Breast epithelium (tissue), 4 donors: ENCODE data around the gene UGT2A1. TPM values are rescaled to one million over a fixed set of nuclear protein-coding genes. Genes with fewer than 3 reads are reported as not detected.
A peak's percentile ranks its signal among the peaks of the same experiment; 100 is the strongest.

Source experiments
- DNase-seq, 2 donors: peaks; one replicate each; pipeline ENCODE4 v3.0.0-alpha.2; 2019; ENCODE audit warnings: low spot score in 2 of 2
- H3K27ac ChIP-seq, 2 donors: fragments of 200-600 bp; sonication (generic) in 1 of 2; one replicate each; pipeline ENCODE4 v1.5.1; 2016 to 2019; ENCODE audit warnings: mild to moderate bottlenecking in 1 of 2
- H3K27me3 ChIP-seq, 2 donors: fragments of 200-600 bp; sonication (generic) in 1 of 2; one replicate each; pipeline versions ENCODE4 v1.5.1 to v1.6.0; 2017 to 2019; ENCODE audit warnings: control low read depth in 1 of 2, mild to moderate bottlenecking in 1 of 2
- H3K36me3 ChIP-seq: fragments of 200-600 bp; one replicate; pipeline ENCODE4 v1.5.1; 2019
- H3K4me1 ChIP-seq, 2 donors: fragments of 200-600 bp; sonication (generic); one replicate each; pipeline ENCODE4 v1.5.1; 2016 to 2019; ENCODE audit warnings: control low read depth in 1 of 2
- H3K4me3 ChIP-seq, 3 donors: fragments of 200-600 bp; sonication (generic); 1 replicate in 2 of 3; 2 replicates in 1 of 3; pipeline ENCODE4 v1.5.1; 2016 to 2019; ENCODE audit warnings: mild to moderate bottlenecking in 3 of 3, moderate library complexity in 2 of 3
- H3K9me3 ChIP-seq, 2 donors: fragments of 200-600 bp; sonication (generic) in 1 of 2; one replicate each; pipeline ENCODE4 v1.5.1; 2016 to 2019; ENCODE audit warnings: control low read depth in 1 of 2
- CTCF ChIP-seq, 3 donors: fragments of 450-650 bp; IDR thresholded peaks; one replicate each; pipeline ENCODE4 v1.5.1; 2016 to 2017; ENCODE audit warnings: antibody characterized with exemption in 3 of 3, mild to moderate bottlenecking in 3 of 3, moderate library complexity in 3 of 3
- POLR2A ChIP-seq: fragments of 450-650 bp; IDR thresholded peaks from one replicate; pipeline ENCODE4 v1.6.1; 2016; ENCODE audit warnings: antibody characterized with exemption, mild to moderate bottlenecking, moderate library complexity
- POLR2AphosphoS5 ChIP-seq, 3 donors: sonication (generic); formaldehyde crosslinking; IDR thresholded peaks; one replicate each; pipeline ENCODE4 v1.6.1; 2017; ENCODE audit warnings: antibody characterized with exemption in 3 of 3
- intact Hi-C: fragments of 100-400 bp; cut with DNase I; formaldehyde crosslinking; loops from one replicate; pipeline ENCODE4 v1.15.1; 2023; ENCODE audit warnings: low total_unique reads
- total RNA-seq, 3 donors: library from RNA; depleted of rRNA; stranded (reverse); fragments of >200 nt; gene quantifications; one replicate each; pipeline ENCODE4 v1.1.0, GENCODE V29; 2016

Gene UGT2A1
- not detected for total RNA-seq

GRCh38 chr4:69653147-69653546 lies at the start of gene UGT2A1:
UGT2A1 (minus strand) TSS chr4:69653247; CDS start chr4:69647644, 5,603 bp downstream.
- Histone ChIP-seq H3K9me3 (no peaks in the 10 kb centered on the region), H3K4me1 (no peaks in the 10 kb centered on the region), H3K27me3 (no peaks in the 10 kb centered on the region), H3K27ac (no peak within 1 kb of the TSS), H3K4me3 (no peak within 1 kb of the TSS), H3K36me3 (no peaks in the 10 kb centered on the region)
- intact Hi-C loops: no loop called here
- DNase-seq: no peak
- no peak for TF ChIP-seq POLR2A

GRCh38 chr4:69702201-69702600 lies 49.2 kb upstream of the UGT2A1 start:
- H3K4me3 ChIP-seq: no peak overlapping the region
- peaks cover 0 to 5% of the 10 kb centered on the region in 2 donors for H3K9me3 ChIP-seq
- DNase-seq: no peak
- no peak overlapping the region for H3K27ac ChIP-seq
- TF ChIP-seq POLR2A: no peak
- no peak for TF ChIP-seq CTCF (IDR thresholded peaks at IDR 0.05)
- no peak for TF ChIP-seq POLR2AphosphoS5 (IDR thresholded peaks at IDR 0.05)
- no peaks in the 10 kb centered on the region for H3K36me3 ChIP-seq
- intact Hi-C loops: no loop called here
- no peaks in the 10 kb centered on the region for H3K4me1 ChIP-seq
- no peaks in the 10 kb centered on the region for H3K27me3 ChIP-seq

GRCh38 chr4:69701696-69702095 lies 48.6 kb upstream of the UGT2A1 start:
- intact Hi-C loops: no loop called here

GRCh38 chr4:69697536-69698242 lies 44.6 kb upstream of the UGT2A1 start:
- peaks cover 0 to 5% of the 10 kb centered on the region in 2 donors for H3K9me3 ChIP-seq
- H3K4me1 ChIP-seq: no peaks in the 10 kb centered on the region
- H3K36me3 ChIP-seq: no peaks in the 10 kb centered on the region
- H3K4me3 ChIP-seq: no peak overlapping the region
- no peaks in the 10 kb centered on the region for H3K27me3 ChIP-seq
- TF ChIP-seq CTCF (IDR thresholded peaks at IDR 0.05) (no peak), POLR2AphosphoS5 (IDR thresholded peaks at IDR 0.05) (no peak), POLR2A (no peak)
- intact Hi-C loops: loop anchor here (1.0 kb wide), 1 partner anchor 12 kb away; no protein-coding TSS in a partner anchor
- H3K27ac ChIP-seq: no peak overlapping the region
- no peak for DNase-seq

More at GRCh38 chr4:69701696-69702095, 48.6 kb upstream of the UGT2A1 start:
- Histone ChIP-seq H3K27me3 (no peaks in the 10 kb centered on the region), H3K4me1 (no peaks in the 10 kb centered on the region), H3K27ac (no peak overlapping the region), H3K9me3 (peaks cover 0 to 5% of the 10 kb centered on the region in 2 donors), H3K4me3 (no peak overlapping the region), H3K36me3 (no peaks in the 10 kb centered on the region)
- no peak for DNase-seq
- no peak for TF ChIP-seq CTCF (IDR thresholded peaks at IDR 0.05)
- TF ChIP-seq POLR2AphosphoS5 (IDR thresholded peaks at IDR 0.05): no peak
- no peak for TF ChIP-seq POLR2A

- Histone ChIP-seq H3K36me3 (no peaks in the 10 kb centered on the region), H3K27ac (no peak overlapping the region), H3K4me1 (no peaks in the 10 kb centered on the region), H3K4me3 (no peak overlapping the region), H3K27me3 (no peaks in the 10 kb centered on the region), H3K9me3 (no peaks in the 10 kb centered on the region)
- TF ChIP-seq POLR2A: no peak
- peak in 2 of 3 donors; percentile 55 to 61 for TF ChIP-seq CTCF (IDR thresholded peaks at IDR 0.05)
- intact Hi-C loops: no loop called here
- no peak for DNase-seq
Measured at GRCh38 chr4:69689599-69689998, 36.6 kb upstream of the UGT2A1 start.
